GM11168 (cell line): ENCODE results near the gene FAM107B.
"Not testable (repeated sequence)": the region's sequence is repeated elsewhere in the genome, so short reads cannot be mapped to it uniquely, and the experiment has no call there.

Source experiments
- in situ Hi-C: fragments of 300-500 bp; cut with MboI; formaldehyde crosslinking; loops from one replicate; pipeline ENCODE4 v1.12.0; 2022; ENCODE audit warnings: low sequenced_read_pairs; ENCODE audit not compliant: unreplicated experiment

FAM107B gene

DNA sequence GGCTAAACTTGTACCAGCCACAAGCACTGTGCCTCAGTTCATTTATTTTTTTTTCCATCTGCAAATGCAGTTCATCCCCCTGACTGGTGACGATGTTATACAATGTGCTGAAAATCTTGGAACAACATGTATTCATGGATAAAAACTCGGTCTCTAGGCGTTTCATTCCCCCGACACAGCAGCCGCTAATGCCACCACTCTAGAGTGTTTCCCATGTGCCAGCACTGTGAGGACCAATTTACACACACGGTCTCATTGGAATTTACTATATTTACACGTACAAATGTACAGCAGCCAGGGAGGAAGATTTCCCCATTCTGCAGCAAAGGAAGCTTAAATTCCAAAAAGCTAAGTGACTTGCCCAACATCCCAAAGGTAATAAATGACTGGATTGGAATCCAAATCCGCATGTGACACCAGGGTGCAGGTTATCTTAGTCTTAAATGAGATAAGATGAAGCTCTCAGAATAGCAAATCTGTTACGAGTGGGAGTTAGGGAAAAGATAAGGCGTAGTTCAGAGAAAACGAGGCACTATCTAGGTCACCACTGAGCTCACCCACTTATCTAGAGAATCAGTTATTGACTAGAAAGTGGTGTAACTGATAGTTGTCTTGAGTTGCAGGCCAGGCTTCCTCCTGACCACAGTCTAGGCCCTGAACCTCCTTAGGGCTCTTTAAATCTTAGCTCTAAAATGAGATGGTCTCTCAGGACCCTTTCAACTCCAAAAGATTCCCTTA, 36.7 kb downstream of the FAM107B start:
- in situ Hi-C loops = loop anchor here (5.0 kb wide), 1 partner anchor 76 kb away; no protein-coding TSS in a partner anchor

DNA sequence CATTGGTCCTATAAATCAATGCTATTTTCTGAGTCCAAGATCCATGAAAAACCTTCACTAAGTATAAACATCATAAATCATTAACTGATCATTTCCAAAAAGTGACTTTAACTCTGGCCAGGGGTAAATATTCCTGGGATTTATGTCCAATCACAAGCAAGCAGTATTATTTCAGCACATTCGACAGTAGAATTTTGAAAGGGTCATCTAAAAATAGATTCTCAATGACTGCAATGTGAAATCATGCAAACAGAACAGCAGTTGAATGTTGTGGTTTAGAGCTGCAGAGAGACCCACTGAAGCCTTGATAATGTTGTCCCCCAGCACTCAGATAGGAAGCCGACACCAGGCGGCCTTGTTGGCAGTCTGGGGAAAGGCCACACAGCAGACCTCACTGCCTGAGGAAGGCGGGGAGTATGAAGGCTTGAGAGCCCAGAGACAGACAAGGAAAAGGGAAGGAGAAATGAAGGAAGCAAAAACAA, 38.1 kb downstream of the FAM107B start:
- in situ Hi-C loops = loop anchor here (5.0 kb wide), 1 partner anchor 74 kb away; no protein-coding TSS in a partner anchor

DNA sequence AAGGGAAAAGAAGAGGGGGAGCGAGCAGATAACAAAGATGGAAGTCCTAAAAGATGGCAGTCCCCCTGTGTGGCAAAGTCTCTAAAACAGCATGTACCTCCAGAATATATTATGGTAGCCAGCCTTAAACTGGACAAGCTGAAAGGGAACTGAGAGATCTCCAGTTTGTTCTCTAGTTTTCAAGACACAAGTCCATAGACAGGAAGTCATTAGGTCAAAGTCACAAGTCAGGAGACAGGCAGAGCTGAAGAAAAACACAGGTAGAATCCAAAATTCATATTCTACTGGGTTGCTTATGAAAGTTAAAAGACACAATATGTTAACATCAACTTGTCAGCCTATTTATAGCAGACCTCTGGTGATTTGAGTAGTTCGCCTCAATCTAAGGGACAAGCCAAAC, 38.7 kb downstream of the FAM107B start:
- in situ Hi-C loops = loop anchor here (5.0 kb wide), 1 partner anchor 74 kb away; no protein-coding TSS in a partner anchor

DNA sequence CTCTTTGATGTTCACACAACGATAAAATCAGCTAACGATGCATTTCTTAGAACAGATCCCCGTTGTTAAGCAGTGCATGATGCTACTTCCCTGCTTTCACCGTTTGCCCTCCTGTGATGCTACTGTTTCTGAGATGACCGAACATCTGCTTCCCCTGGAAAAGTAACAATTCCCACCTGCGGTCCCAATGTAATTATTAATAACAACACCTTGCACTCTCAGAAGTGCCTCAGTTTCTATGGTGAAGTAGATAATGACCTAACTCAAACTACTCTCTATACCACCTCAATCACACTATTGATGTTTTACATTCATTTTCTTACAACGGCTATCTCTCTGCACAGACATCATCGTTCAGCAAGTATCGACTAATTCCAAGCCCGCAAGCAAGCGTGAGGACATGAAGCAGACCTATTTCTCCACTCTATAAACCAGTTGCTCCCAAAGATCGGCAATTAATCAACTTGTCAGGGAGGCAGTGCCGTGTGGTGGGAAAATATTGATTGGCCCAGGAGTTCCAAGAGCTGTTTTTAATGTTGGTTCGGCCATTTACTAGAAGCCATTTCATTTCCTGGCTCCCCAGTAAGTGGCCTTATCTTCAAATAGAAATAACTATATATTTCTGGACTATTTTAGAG, 42.7 kb downstream of the FAM107B start:
- in situ Hi-C loops = no loop called here

DNA sequence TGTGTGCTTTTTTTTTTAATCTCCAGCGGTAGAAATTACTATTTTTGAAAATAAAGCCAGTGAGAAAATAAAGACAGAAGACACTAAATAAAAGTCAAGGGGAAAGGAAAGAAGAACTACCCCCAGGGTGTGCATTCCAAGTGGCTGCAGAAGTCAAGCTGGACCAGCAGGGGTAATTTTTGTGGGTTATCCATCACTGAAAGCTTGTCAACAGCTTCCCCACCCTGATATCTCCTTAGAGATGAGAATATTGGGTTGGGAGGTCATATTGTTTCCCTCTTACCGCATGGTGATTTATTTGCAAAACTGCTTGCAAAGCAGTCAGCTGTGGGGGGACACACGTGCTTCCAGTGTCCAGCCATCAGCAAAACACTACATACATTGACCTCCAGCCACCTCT, 46.4 kb downstream of the FAM107B start:
- in situ Hi-C loops = no loop called here

DNA sequence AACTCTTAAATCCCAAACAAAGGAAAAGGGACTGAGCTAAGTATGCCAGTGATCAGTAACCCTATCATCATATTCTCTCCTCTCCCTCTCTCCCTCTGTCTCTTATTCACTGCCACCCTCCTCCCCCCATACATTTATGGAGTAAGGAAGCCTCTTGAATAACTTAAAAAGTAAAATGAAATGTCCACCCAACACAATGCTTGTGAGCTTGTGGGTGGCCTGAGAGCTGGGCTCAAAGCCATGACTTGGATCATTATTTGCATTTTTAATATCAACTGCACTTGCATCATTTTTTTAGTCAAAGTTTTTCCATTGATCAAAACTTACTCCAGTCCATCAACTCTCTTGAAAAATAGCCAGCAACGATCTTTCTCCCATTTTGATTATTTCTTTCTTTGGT, 46.8 kb downstream of the FAM107B start:
- in situ Hi-C loops = no loop called here

DNA sequence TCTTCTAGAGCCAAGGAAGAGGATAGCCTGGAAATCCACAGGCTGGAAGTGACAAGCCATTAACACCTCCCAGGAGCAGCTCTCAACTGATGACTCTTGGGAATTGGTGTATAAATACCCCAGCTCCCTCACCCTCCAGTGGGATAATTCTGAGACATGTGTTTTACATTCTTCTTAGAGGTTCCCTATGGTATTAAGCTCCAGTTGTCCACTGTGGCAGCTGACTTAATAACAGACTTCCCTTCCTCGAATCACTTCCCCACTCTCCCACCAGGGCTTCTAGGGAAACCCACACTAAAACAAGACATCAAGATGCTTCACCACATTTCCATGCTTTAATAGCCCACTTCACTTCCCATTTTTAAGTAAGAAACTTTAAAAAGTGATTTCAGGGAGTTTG, 47.2 kb downstream of the FAM107B start:
- in situ Hi-C loops = no loop called here

DNA sequence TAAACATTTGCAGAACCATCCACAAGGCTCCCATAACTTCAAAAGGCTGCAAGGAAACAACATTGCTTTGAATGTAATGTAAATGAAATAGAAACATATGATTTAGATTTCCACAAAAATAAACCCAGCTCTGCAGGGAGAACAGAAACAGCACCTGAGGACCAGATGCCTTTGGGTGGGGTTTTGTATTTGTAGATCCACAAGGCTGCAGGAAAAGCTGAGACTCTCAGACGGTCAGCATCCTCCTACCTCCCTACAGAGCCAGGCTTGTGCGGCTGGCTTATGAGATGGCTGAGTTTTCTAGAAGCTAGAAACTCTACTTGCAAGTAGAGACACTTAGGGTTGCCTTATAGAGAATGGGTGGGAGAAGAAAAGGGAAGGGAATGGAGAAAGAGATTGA, 49.8 kb downstream of the FAM107B start:
- in situ Hi-C loops = no loop called here

DNA sequence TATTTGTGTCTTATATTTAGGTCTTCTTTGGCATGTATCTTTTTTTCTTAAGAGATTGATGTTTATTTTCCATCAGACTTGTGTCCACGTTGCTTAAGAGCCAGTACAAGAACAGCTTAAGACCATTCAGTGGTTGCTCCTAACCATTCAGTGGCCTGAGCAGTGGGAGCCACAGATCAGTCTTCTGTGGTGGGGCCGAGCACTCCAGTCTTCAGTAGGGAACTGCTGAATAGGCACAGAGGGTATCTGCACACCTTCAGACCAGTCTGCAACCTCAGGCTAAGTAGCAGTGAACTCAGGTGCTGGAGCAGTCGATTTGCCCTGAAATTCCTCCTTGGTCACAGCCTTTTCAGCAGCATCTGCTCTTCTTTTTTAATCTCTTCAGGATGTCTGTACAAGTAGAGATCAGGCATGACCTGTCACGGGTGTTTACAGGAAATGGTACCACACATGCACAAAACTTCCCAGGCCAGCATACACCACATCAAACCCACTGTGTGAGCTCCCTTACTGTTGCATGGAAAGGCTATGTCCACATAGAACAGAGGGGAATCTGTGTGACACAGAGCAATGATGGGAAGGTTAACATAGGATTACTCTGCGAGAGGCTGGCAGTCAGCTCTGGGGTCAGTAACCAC, 51.5 kb downstream of the FAM107B start:
- in situ Hi-C loops = no loop called here

DNA sequence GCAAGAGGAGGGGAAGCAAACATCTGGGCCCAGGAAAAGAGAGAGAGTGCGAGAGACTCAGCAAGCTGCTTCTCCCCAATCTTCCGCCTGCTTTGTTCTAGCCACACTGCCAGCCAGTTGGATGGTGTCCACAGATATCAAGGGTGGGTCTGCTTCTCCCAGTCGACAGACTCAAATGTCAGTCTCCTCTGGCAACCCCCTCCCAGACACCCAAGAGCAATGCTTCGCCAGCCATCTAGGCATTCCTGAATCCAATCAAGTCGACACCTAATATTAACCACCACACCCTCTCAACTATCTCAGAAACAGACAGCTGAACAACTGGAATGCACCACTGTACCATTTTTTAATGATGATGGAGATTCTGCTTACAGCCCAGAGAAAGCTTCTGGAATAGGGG, 57.1 kb downstream of the FAM107B start:
- in situ Hi-C loops = no loop called here

DNA sequence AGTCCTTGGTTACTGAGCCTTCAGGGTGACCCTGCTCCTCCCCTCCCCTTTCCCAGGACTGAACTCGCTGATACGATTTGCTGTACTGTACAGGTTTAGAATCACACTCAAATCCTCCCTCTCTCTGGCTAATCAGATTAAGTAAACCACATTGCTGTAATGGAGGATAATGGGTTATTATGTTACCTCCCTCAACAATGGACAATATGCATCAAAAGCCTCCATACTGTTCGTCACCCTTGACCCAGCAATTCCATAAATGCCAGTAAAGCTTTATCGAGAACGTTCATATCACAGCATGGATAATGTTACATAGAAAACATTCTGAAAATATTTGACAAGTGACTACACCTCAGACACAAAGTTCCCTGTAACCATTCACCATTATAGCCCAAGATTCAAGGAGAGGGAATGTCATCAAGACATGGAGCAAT, 61.7 kb downstream of the FAM107B start:
- in situ Hi-C loops = no loop called here

DNA sequence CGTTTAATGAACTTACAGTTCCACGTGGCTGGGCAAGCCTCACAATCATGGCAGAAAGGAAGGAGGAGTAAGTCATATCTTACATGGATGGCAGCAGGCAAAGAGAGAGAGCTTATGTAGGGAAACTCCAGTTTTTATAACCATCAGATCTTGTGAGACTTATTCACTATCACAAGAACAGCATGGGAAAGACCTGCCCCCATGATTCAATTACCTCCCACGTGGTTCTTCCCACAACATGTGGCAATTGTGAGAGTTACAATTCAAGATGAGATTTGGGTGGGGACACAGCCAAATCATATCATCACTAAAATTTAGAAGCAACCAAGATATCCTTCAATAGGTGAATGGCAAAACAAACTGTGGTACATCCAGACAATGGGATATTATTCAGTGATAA, 65.4 kb downstream of the FAM107B start:
- in situ Hi-C loops = not testable (repeated sequence)

DNA sequence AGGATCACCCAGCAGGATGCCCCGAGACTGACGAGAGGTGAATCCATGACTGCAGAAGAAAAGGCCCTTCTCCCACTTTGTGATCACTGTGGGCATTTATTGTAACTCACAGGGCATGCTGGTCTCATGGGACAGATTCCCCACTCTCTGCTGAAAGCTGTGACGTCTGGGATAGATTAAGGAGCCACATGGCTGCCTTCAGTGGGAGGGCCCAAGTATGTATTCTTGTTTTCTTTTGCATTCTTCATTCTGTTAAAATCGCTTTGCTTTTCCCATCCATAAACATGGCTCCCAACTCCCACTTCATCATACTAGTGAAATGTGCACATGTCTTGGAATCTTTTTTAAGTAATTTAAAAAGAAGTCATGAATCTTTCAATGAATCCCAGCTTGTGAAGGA, 67.2 kb downstream of the FAM107B start:
- in situ Hi-C loops = no loop called here

DNA sequence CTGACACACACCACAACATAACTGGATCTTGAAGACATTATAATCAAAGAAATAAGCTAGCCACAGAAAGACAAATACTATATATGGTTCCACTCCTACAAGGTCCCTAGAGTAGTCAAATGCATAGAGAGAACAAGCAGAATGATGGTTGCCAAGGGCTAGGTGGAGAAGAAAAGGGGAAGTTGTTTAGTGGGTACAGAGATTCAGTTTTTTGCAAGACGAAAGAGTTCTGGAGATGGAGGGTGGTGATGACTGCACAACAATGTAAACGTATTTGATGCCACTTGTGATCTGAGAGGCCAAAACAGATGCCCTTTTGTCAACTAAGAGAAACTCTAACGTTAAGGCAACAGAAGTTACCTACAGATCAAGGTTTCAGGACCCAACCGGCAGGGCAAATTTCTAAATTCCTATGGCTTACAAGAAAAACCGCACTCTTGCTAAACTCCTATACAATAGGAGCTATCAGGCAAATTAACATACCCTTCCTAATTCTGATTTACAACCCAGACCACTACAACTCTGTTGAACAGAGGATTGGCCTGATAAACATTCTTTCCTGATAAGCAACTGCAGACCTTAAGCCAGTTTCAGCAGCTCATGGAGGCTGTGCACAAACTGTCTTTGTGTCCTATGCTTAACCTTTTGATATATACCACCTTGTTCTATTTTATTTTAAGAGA, 69.0 kb downstream of the FAM107B start:
- in situ Hi-C loops = no loop called here

DNA sequence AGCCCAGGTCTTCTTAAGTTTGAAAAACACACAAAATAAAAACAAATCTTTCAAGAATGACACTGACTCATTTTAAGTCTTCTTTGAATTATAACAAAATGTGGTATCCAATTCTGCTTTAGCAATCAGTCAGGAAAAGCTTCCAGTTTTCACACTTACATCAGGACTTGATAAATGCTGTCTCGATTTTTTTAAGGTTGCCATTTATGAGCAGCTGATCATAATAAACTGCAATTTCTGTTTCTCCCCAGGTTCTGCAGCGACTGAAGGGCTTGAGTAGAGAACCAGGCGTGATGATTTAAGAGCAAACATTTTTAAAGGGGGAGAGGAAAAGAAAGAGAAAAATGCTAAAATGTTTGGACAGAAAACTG, 71.1 kb downstream of the FAM107B start:
- in situ Hi-C loops = no loop called here

DNA sequence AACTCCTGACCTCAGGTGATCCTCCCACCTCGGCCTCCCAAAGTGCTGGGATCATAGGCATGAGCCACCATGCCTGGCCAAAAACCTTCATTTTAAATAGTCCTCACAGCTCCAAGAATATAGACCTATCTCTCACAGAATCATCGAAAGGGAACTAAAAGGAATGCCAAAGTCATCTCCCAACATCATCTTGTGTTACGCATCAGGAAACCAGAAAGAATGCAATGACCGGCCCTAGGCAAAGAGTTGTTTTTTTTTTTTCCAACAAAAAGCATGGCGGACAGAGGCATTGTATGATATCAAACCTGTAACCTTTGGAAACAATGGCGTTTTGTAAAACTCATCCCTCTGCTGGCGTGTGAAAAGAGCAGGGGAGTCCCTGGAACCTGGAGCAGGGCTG, 73.2 kb downstream of the FAM107B start:
- in situ Hi-C loops = no loop called here

DNA sequence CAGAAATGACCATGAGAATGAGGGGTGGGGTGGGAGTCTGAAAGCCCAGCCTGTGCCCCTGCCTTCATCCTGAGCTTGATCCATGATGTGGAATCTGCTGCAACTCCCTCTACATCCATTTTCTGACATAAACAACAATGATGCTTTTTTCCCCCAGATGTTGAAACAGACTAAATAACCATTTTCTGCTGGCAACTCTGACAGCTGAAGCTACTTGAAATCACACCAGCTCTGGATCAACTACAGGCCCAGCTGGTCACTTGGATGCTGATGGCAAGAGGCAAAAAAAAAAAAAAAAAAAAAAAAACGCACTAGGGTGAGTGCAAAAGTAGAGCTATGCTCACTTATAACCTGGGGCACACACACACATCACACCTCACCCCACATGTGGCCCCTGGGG, 74.2 kb downstream of the FAM107B start:
- in situ Hi-C loops = no loop called here

DNA sequence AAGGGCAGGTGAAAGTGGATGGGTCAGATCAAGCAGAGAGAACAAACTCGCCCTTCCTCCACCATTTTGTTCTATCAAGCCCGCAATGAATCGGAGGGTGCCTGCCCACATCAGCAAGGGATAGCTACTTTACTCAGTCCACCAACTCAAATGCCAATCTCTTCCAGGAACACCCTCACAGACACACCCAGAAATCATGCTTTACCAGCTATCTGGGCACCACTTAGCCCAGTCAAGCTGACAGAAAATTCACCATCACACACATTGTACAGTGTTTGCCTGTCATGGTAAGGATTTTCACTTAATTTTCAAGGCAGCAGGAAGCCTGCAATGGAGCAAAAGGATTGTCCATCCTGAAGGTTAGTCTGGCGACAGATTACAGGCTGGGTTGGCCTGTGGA, 75.2 kb downstream of the FAM107B start:
- in situ Hi-C loops = no loop called here

DNA sequence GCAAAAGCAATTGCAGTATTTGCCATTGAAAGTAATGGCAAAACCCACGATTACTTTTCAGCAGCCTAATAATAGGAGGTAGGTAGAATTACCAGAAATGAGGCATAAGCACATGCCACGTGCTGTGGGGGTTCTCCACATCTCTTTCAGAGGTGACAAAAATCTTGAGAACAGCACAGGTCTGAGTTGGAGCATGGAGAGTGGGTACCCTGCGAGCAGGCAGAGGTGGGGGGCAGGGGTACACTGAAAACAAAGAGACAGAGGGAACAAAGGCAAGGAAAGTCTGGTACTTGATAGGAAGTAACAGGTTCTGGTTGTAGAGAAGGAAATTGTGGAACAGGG, 75.9 kb downstream of the FAM107B start:
- in situ Hi-C loops = no loop called here

DNA sequence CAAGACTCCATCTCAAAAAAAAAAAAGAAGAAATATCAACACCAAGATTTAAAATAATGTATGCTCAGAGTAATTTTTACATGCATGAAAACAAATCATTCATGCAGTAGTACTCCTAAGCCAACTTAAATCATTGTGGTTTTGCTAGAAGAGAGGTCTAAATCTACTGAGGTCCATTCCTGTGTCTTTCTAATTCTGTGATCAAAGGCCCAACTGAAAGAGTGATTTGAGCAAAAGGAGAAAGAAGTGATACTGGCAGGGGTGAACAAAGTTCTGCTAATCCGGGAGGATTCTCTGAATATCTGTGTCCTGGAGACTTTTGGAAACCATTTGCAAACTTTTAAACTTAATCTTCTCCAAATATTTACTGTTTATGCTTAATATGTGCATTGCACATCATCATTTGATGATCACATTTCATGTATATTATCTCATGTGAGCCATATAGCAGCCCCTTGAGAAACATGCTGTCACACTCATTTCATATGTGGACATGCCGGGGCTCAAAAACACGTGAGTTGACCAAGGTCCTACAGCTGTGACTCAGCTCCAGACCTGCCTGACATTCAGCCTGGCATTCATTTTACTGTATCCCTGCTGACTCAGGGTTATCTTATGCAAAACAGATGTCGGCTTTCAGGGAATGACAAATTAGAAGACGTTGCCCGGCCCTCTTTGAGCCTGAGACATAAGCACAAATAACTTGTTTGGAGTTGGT, 76.4 kb downstream of the FAM107B start:
- in situ Hi-C loops = no loop called here
